ENCODE data around the gene MFSD8. TPM values are rescaled to one million over a fixed set of nuclear protein-coding genes. Genes with fewer than 3 reads are reported as not detected.

The MFSD8 gene
- total and polyA plus RNA-seq, 2 of the 8 experiments (the other 6 are each of a cell fraction or from before 2014, with no cell fraction given) = 9.2 to 15.8 TPM

DNA sequence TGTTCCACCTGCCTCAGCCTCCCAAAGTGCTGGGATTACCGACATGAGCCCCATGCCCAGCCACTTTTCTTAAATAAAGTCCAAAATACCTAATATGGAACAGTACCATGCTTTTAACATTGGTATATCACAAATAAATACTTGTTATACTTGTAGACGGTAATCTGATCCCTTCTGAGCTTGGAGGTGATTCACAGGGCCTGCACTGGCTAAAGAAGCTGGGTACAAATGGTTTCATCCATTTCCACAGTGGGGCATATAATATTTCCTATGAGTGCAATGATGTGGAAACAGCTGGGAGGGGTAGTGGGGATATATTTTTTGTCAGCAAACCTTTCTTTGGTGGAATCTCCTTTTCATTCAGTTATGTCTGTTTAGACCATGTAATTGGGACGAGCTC lies 48.5 kb downstream of the MFSD8 start:
- 84% methylated on average over 3 of the region's 3 CpGs; no CpG with 5 or more reads in 1 of the 2 experiments for WGBS, 2 experiments (ENCODE audit: extremely low coverage in 1 of 2, insufficient coverage in 1 of 2, insufficient read length in 1 of 2, insufficient replicate concordance in 2 of 2, low coverage in 1 of 2, low lambda C conversion rate in 2 of 2, missing lambda C conversion rate in 1 of 2)
- no peak overlapping the region for H2BK5ac ChIP-seq (ENCODE audit: low read depth, low read length)
- CTCF ChIA-PET (ENCODE audit: partially characterized antibody) = interaction anchor here (1.0 kb wide), 2 partner anchors 9 to 135 kb away, joined by 3 read pairs; no protein-coding TSS in a partner anchor

More for the DNA sequence above, 48.5 kb downstream of the MFSD8 start:
- no peak overlapping the region for H2BK12ac ChIP-seq (ENCODE audit: low read depth, low read length)
- H2BK15ac ChIP-seq (ENCODE audit: low read length) = no peak overlapping the region
- H3K4ac ChIP-seq (replicated peaks; ENCODE audit: insufficient read length, low read depth, low read length) = no peak overlapping the region
- H3K27me3 ChIP-seq (replicated peaks in 1 of 4; ENCODE audit: control insufficient read depth in 3 of 4, extremely low read depth in 1 of 4, insufficient read depth in 3 of 4, low read length in 3 of 4) = no peaks in the 10 kb centered on the region
- H4K91ac ChIP-seq (replicated peaks; ENCODE audit: insufficient read length, low read length) = no peak overlapping the region
- no peak overlapping the region for H2AFZ ChIP-seq (ENCODE audit: low read length)
- H3K4me3 ChIP-seq (ENCODE audit: extremely low read depth in 1 of 4, insufficient read depth in 2 of 4, low read depth in 3 of 4, low read length in 4 of 4) = no peak overlapping the region
- no peak overlapping the region for H2BK20ac ChIP-seq (ENCODE audit: low read length)
- H3K23me2 ChIP-seq (ENCODE audit: low read depth, low read length) = no peaks in the 10 kb centered on the region
- H3K79me2 ChIP-seq (ENCODE audit: control insufficient read depth in 1 of 2, insufficient read depth in 2 of 2, low read length in 2 of 2) = no peaks in the 10 kb centered on the region
- H3K14ac ChIP-seq (ENCODE audit: insufficient read length) = no peak overlapping the region
- no peak overlapping the region for H2AK5ac ChIP-seq (ENCODE audit: low read depth, low read length)
- H3K56ac ChIP-seq (replicated peaks; ENCODE audit: insufficient read length, low read depth, low read length) = no peak overlapping the region
- no peak overlapping the region for H4K8ac ChIP-seq (ENCODE audit: extremely low read depth, insufficient read depth, low read length)
- no peak overlapping the region for H3K4me2 ChIP-seq (ENCODE audit: insufficient read depth in 1 of 2, low read depth in 2 of 2, low read length in 2 of 2)
- POLR2A ChIA-PET (ENCODE audit: partially characterized antibody) = interaction anchor here (0.9 to 1.6 kb wide), 2 partner anchors 12 to 35 kb away, joined by 3 to 4 read pairs; partner anchors contain the start of gene PLK4
- H4K5ac ChIP-seq (ENCODE audit: insufficient read length, low read depth, low read length) = no peak overlapping the region
- H3K9ac ChIP-seq (replicated peaks in 1 of 4; ENCODE audit: extremely low read depth in 1 of 4, low read depth in 3 of 4, low read length in 3 of 4) = no peak overlapping the region
- H2BK120ac ChIP-seq (replicated peaks; ENCODE audit: low read depth, low read length) = no peak overlapping the region
- H3K9me3 ChIP-seq (ENCODE audit: insufficient read depth in 2 of 2, low read depth in 1 of 2, low read length in 1 of 2) = no peaks in the 10 kb centered on the region
- H3K27ac ChIP-seq (ENCODE audit: low read depth, low read length) = no peak overlapping the region
- H3K79me1 ChIP-seq (ENCODE audit: low read depth, low read length) = no peaks in the 10 kb centered on the region
- DNase-seq (ENCODE audit: low read depth in 1 of 2, low spot score in 2 of 2) = no peak
- no peaks in the 10 kb centered on the region for H4K20me1 ChIP-seq (replicated peaks in 1 of 2; ENCODE audit: control insufficient read depth in 1 of 2, insufficient read depth in 2 of 2, low read length in 2 of 2)
- FAIRE-seq = no peak
- H3K4me1 ChIP-seq (replicated peaks in 1 of 4; ENCODE audit: control insufficient read depth in 3 of 4, insufficient read depth in 4 of 4, low read length in 3 of 4) = no peaks in the 10 kb centered on the region
- H3K36me3 ChIP-seq (ENCODE audit: control insufficient read depth in 2 of 4, insufficient read depth in 4 of 4, low read length in 3 of 4) = peaks cover 0 to 16% (median 6%) of the 10 kb centered on the region in 4 experiments; a peak in 6 of 8 replicates
- H3K23ac ChIP-seq (ENCODE audit: insufficient read length) = no peak overlapping the region
- H3K18ac ChIP-seq (ENCODE audit: extremely low read depth, low read length) = no peak overlapping the region
- TF ChIP-seq EGR1 (IDR thresholded peaks at IDR 0.05; ENCODE audit: borderline replicate concordance, low read depth, low read length) = no peak
- no peak for TF ChIP-seq KDM1A (IDR thresholded peaks at IDR 0.05; ENCODE audit: borderline replicate concordance, low read length)
- TF ChIP-seq SP1 (IDR thresholded peaks at IDR 0.05; ENCODE audit: low read depth, low read length) = no peak
- TF ChIP-seq EP300 (IDR thresholded peaks at IDR 0.05; ENCODE audit: borderline replicate concordance in 1 of 2, low read depth in 2 of 2, low read length in 2 of 2) = no peak
- no peak for TF ChIP-seq KDM5A (IDR thresholded peaks at IDR 0.05; ENCODE audit: low read length)
- TF ChIP-seq MAFK (IDR thresholded peaks at IDR 0.05; ENCODE audit: low read depth, low read length) = no peak

Measured in H1 (cell line).